Measurements from ENCODE around the gene DDX6. TPM values are rescaled to one million over a fixed set of nuclear protein-coding genes. Genes with fewer than 3 reads are reported as not detected.

DDX6 gene
- total and polyA plus RNA-seq, 9 of the 15 experiments (the other 6 are each of a cell fraction or from before 2014, with no cell fraction given) = 10.0 to 102 (median 58.2) TPM

- TF ChIP-seq PHB (CRISPR knock-in tag; IDR thresholded peaks at IDR 0.05) = 0 out of 2 replicates have a peak, but pooled peaks have one; percentile 9
- no peak for TF ChIP-seq THRA (IDR thresholded peaks at IDR 0.05)
- TF ChIP-seq CTCF (IDR thresholded peaks at IDR 0.05 in 2 of 3, conservative IDR thresholded peaks at IDR 0.05 in 1 of 3; ENCODE audit: insufficient read depth in 2 of 3, low read depth in 1 of 3, low read length in 3 of 3) = peak; percentile 26 to 73 (median 44); a peak in 4 of 6 replicates
- peak; percentile 92 to 93 for TF ChIP-seq NRF1 (conservative IDR thresholded peaks at IDR 0.05 in 1 of 2, IDR thresholded peaks at IDR 0.05 in 1 of 2)
- TF ChIP-seq, protein P1, sequence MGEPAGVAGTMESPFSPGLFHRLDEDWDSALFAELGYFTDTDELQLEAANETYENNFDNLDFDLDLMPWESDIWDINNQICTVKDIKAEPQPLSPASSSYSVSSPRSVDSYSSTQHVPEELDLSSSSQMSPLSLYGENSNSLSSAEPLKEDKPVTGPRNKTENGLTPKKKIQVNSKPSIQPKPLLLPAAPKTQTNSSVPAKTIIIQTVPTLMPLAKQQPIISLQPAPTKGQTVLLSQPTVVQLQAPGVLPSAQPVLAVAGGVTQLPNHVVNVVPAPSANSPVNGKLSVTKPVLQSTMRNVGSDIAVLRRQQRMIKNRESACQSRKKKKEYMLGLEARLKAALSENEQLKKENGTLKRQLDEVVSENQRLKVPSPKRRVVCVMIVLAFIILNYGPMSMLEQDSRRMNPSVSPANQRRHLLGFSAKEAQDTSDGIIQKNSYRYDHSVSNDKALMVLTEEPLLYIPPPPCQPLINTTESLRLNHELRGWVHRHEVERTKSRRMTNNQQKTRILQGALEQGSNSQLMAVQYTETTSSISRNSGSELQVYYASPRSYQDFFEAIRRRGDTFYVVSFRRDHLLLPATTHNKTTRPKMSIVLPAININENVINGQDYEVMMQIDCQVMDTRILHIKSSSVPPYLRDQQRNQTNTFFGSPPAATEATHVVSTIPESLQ (CRISPR knock-in tag; IDR thresholded peaks at IDR 0.05) = no peak
- TF ChIP-seq, protein P2, sequence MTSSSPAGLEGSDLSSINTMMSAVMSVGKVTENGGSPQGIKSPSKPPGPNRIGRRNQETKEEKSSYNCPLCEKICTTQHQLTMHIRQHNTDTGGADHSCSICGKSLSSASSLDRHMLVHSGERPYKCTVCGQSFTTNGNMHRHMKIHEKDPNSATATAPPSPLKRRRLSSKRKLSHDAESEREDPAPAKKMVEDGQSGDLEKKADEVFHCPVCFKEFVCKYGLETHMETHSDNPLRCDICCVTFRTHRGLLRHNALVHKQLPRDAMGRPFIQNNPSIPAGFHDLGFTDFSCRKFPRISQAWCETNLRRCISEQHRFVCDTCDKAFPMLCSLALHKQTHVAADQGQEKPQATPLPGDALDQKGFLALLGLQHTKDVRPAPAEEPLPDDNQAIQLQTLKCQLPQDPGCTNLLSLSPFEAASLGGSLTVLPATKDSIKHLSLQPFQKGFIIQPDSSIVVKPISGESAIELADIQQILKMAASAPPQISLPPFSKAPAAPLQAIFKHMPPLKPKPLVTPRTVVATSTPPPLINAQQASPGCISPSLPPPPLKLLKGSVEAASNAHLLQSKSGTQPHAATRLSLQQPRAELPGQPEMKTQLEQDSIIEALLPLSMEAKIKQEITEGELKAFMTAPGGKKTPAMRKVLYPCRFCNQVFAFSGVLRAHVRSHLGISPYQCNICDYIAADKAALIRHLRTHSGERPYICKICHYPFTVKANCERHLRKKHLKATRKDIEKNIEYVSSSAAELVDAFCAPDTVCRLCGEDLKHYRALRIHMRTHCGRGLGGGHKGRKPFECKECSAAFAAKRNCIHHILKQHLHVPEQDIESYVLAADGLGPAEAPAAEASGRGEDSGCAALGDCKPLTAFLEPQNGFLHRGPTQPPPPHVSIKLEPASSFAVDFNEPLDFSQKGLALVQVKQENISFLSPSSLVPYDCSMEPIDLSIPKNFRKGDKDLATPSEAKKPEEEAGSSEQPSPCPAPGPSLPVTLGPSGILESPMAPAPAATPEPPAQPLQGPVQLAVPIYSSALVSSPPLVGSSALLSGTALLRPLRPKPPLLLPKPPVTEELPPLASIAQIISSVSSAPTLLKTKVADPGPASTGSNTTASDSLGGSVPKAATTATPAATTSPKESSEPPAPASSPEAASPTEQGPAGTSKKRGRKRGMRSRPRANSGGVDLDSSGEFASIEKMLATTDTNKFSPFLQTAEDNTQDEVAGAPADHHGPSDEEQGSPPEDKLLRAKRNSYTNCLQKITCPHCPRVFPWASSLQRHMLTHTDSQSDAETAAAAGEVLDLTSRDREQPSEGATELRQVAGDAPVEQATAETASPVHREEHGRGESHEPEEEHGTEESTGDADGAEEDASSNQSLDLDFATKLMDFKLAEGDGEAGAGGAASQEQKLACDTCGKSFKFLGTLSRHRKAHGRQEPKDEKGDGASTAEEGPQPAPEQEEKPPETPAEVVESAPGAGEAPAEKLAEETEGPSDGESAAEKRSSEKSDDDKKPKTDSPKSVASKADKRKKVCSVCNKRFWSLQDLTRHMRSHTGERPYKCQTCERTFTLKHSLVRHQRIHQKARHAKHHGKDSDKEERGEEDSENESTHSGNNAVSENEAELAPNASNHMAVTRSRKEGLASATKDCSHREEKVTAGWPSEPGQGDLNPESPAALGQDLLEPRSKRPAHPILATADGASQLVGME (CRISPR knock-in tag; IDR thresholded peaks at IDR 0.05) = no peak
- no peak for TF ChIP-seq SOX6 (IDR thresholded peaks at IDR 0.05)
- no peak for TF ChIP-seq HDAC8 (tag; IDR thresholded peaks at IDR 0.05)
- TF ChIP-seq FOXP1 (CRISPR knock-in tag; IDR thresholded peaks at IDR 0.05) = no peak
- TF ChIP-seq YBX1 (IDR thresholded peaks at IDR 0.05) = no peak
- no peak for TF ChIP-seq NCOA2 (IDR thresholded peaks at IDR 0.05; ENCODE audit: partially characterized antibody in 2 of 2)
Measured at GRCh38 chr11:118791111-118791960, at the start of gene DDX6 (continued).

Measured in K562 (cell line).